GM18502 (cell line): ENCODE measurements around the gene RNF113B.

ENCODE experiments used
- ATAC-seq: cut with Tn5 transposase; IDR thresholded peaks from one replicate; pipeline ENCODE4 v1.9.1; 2021; ENCODE audit warnings: mild to moderate bottlenecking; ENCODE audit not compliant: unreplicated experiment, poor library complexity

RNF113B gene

GRCh38 chr13:98206946-98207345 is 29.9 kb upstream of the RNF113B start:
- no peak for ATAC-seq

GRCh38 chr13:98204546-98204945 is 27.5 kb upstream of the RNF113B start:
- ATAC-seq: no peak

GRCh38 chr13:98203646-98204326 is 26.7 kb upstream of the RNF113B start:
- ATAC-seq: no peak

GRCh38 chr13:98201984-98202383 is 24.9 kb upstream of the RNF113B start:
- ATAC-seq: no peak

- no peak for ATAC-seq
Measured at GRCh38 chr13:98201189-98201588, 24.1 kb upstream of the RNF113B start.

- no peak for ATAC-seq
Measured at GRCh38 chr13:98200211-98200878, 23.3 kb upstream of the RNF113B start.

- no peak for ATAC-seq
Measured at GRCh38 chr13:98199480-98199879, 22.4 kb upstream of the RNF113B start.

GRCh38 chr13:98198683-98199082 is 21.6 kb upstream of the RNF113B start:
- ATAC-seq: no peak

- no peak for ATAC-seq
Measured at GRCh38 chr13:98195054-98195791, 18.2 kb upstream of the RNF113B start.

- no peak for ATAC-seq
Measured at GRCh38 chr13:98192008-98192407, 14.9 kb upstream of the RNF113B start.

GRCh38 chr13:98190889-98191444 is 13.9 kb upstream of the RNF113B start:
- ATAC-seq: no peak

GRCh38 chr13:98189841-98190505 is 12.9 kb upstream of the RNF113B start:
- ATAC-seq: no peak

GRCh38 chr13:98188544-98189166 is 11.6 kb upstream of the RNF113B start:
- no peak for ATAC-seq

- ATAC-seq: no peak
Measured at GRCh38 chr13:98187965-98188261, 10.8 kb upstream of the RNF113B start.

GRCh38 chr13:98187155-98187964 is 10.3 kb upstream of the RNF113B start:
- no peak for ATAC-seq

- ATAC-seq: no peak
Measured at GRCh38 chr13:98184792-98185191, 7.7 kb upstream of the RNF113B start.

GRCh38 chr13:98182589-98182988 is 5.5 kb upstream of the RNF113B start:
- no peak for ATAC-seq

- no peak for ATAC-seq
Measured at GRCh38 chr13:98182153-98182552, 5.1 kb upstream of the RNF113B start.

GRCh38 chr13:98181111-98181815 is 4.2 kb upstream of the RNF113B start:
- no peak for ATAC-seq
